ENCODE measurements around the gene DDI2.
"Not testable (repeated sequence)": the region's sequence is repeated elsewhere in the genome, so short reads cannot be mapped to it uniquely, and the experiment has no call there.

GRCh38 chr1:15699321-15699720 is 82.1 kb downstream of the DDI2 start:
- TF ChIP-seq, protein P1, sequence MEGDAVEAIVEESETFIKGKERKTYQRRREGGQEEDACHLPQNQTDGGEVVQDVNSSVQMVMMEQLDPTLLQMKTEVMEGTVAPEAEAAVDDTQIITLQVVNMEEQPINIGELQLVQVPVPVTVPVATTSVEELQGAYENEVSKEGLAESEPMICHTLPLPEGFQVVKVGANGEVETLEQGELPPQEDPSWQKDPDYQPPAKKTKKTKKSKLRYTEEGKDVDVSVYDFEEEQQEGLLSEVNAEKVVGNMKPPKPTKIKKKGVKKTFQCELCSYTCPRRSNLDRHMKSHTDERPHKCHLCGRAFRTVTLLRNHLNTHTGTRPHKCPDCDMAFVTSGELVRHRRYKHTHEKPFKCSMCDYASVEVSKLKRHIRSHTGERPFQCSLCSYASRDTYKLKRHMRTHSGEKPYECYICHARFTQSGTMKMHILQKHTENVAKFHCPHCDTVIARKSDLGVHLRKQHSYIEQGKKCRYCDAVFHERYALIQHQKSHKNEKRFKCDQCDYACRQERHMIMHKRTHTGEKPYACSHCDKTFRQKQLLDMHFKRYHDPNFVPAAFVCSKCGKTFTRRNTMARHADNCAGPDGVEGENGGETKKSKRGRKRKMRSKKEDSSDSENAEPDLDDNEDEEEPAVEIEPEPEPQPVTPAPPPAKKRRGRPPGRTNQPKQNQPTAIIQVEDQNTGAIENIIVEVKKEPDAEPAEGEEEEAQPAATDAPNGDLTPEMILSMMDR (IDR thresholded peaks at IDR 0.05): not testable (repeated sequence)
- not testable (repeated sequence) for TF ChIP-seq POLR2A (IDR thresholded peaks at IDR 0.05)
